ENCODE measurements around the gene ACCS.

ACCS gene

GRCh38 chr11:44065841-44066731, at the start of gene ACCS:
Gene ACCS, plus strand, starts transcription at chr11:44066270. Its CDS starts 1,358 bp downstream, at chr11:44067628.
- TF ChIP-seq CTCF (conservative IDR thresholded peaks at IDR 0.05; ENCODE audit: low read depth, low read length): peak; percentile 83
- peak; percentile 98 for DNase-seq (ENCODE audit: low read depth)
- H3K4me3 ChIP-seq (ENCODE audit: low read depth, low read length): peak within 1 kb of the TSS; percentile 75

- H3K4me3 ChIP-seq (ENCODE audit: low read depth, low read length): no peak overlapping the region
- no peak for TF ChIP-seq CTCF (conservative IDR thresholded peaks at IDR 0.05; ENCODE audit: low read depth, low read length)
- no peak for DNase-seq (ENCODE audit: low read depth)
These were observed 49.3 kb upstream of the ACCS start for GRCh38 chr11:44016546-44017442.

GRCh38 chr11:44017443-44018126, 48.5 kb upstream of the ACCS start:
- no peak for TF ChIP-seq CTCF (conservative IDR thresholded peaks at IDR 0.05; ENCODE audit: low read depth, low read length)
- H3K4me3 ChIP-seq (ENCODE audit: low read depth, low read length): no peak overlapping the region
- DNase-seq (ENCODE audit: low read depth): no peak

GRCh38 chr11:44018127-44018521, 47.9 kb upstream of the ACCS start:
- no peak for TF ChIP-seq CTCF (conservative IDR thresholded peaks at IDR 0.05; ENCODE audit: low read depth, low read length)
- H3K4me3 ChIP-seq (ENCODE audit: low read depth, low read length): no peak overlapping the region
- no peak for DNase-seq (ENCODE audit: low read depth)

- DNase-seq (ENCODE audit: low read depth): no peak
- TF ChIP-seq CTCF (conservative IDR thresholded peaks at IDR 0.05; ENCODE audit: low read depth, low read length): no peak
- H3K4me3 ChIP-seq (ENCODE audit: low read depth, low read length): no peak overlapping the region
These were observed 47.2 kb upstream of the ACCS start for GRCh38 chr11:44018829-44019228.

- no peak overlapping the region for H3K4me3 ChIP-seq (ENCODE audit: low read depth, low read length)
- no peak for DNase-seq (ENCODE audit: low read depth)
- no peak for TF ChIP-seq CTCF (conservative IDR thresholded peaks at IDR 0.05; ENCODE audit: low read depth, low read length)
These were observed 41.1 kb upstream of the ACCS start for GRCh38 chr11:44024977-44025376.

All from choroid plexus epithelial cell (primary cell).